GM21447 (cell line): ENCODE results near the gene RPS6KA5.
"Not testable (repeated sequence)": the region's sequence is repeated elsewhere in the genome, so short reads cannot be mapped to it uniquely, and the experiment has no call there.

Experiments
- ATAC-seq: cut with Tn5 transposase; IDR thresholded peaks from one replicate; pipeline ENCODE4 v1.9.1; 2021; ENCODE audit not compliant: unreplicated experiment

The RPS6KA5 gene

DNA sequence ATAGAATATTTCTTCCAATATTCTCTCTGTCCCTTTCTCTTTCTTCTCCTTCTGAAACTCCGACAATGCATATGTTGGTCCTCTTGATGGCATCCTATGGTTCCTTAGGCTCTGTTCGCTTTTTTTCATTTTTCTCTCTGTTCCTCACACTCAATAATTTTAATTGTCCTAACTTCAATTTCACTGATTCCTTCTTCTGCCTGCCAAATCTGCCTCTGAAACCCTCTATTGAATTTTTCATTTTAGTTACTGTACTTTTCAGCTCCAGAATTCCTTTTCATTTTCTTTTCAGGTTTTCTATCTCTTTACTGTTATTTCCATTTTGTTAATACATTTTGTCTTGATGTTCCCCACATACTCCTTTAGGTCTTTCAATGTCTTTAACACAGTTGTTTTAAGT is 177.2 kb downstream of the RPS6KA5 start:
- ATAC-seq: no peak

DNA sequence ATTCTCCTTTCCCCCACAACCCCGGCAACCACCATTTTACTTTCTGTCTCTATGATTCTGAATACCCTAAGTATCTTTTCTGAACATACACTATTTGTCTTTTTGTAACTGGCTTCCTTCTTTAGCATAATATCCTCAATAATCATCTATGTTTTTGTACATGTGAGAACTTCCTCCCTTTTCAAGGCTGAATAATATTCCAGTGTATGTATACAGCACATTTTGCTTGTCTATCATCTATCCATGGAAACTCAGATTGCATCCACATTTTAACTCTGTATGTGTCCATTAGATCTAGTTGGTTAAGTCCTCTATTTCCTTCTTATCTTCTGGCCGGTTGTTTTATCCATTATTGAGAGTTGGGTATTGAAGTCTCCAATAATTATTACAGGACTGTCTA is 180.2 kb downstream of the RPS6KA5 start:
- ATAC-seq: no peak

DNA sequence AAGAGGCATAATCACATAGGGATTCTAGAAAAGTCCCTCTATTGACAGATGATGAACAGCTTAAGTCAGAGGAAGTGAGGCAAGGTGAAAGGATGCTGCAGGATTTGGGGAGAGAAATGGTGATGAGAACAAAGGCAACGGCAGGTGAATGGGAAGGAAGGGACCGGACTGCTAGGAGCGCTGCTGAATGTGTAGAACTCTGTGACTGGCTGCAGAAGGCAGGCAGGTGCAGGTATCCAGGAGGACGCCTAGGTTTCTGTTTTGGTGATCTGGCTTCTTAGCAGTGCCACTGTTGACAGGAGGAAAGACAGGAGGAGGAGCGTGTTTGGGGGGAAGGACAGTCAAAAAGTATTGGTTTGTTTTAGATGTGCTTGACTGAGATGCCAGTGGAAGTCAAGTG is 185.8 kb downstream of the RPS6KA5 start:
- no peak for ATAC-seq

DNA sequence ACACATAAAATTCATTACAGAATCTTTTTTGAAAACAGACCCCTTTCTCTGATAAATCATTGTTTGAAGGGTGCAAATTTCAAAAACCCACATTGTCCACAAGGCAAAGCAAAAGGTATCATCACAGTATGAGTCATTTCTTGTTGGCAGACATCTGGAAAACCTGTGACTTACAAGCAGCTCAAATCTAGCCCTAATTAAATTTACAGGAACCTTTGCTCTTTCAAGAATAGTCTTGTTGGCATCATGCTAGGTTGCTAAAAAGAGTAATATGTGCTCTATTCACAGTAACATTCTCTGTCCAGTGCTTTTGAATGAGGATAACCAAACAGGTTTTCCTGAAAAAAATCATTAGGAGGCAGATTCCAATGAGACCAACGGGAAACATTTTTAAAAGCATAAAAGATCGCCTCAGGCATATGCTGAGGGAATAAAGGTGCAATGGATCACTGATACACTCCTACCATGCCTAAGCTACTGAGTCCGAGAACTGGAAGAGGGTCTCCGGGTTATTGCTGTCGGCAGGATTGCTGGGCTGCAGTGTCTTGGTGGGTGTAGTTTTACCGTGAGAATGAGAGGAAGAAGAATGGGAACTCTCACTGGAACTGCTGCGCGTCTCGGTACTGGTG is 188.7 kb downstream of the RPS6KA5 start:
- no peak for ATAC-seq

DNA sequence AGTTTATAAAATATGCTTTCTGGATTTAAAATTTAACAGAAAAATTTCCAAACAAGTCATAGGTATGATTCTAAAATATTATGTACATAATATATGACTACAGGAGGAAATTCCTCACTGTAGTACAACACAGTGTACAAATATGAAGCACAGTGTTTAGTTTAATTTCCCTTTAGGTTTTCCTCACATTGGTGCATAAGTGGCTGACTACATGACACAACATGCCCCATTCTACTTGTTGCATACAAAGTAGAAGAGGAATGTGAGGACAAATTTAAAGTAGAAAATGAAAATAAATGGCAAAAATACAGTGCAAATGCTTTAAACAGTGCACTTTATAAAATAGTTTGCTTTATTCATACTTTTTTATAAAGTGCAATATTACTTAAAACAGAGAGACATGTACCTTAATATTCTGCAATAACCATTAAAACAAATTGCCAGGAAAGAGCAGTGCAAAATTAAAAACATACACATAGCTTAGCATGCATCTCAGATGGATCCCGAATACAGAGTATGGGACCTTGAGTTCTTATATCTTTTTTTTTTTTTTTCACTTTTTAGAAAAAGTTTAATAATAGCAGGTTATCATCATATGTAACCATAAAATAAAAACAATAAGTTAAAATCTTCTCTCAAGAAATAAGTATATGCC is 189.4 kb downstream of the RPS6KA5 start:
- no peak for ATAC-seq

DNA sequence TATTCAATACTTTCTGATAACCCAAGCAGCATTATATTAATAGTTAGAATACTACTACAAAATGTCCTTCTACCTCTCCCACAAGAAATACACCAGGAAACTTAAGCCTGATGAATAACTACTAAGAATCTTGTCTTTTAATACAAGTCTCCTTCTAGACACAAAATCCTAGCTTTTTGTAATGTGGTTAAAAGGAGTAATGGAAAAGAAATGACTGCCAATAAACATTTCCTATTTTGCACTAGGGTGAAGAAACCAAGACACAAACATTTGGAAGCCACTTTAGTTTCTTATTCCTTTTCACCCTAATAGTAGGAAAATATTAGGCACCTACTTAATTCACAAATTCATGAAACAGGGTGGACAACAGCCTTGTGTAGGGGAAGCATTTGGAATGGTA is 192.9 kb downstream of the RPS6KA5 start:
- no peak for ATAC-seq

DNA sequence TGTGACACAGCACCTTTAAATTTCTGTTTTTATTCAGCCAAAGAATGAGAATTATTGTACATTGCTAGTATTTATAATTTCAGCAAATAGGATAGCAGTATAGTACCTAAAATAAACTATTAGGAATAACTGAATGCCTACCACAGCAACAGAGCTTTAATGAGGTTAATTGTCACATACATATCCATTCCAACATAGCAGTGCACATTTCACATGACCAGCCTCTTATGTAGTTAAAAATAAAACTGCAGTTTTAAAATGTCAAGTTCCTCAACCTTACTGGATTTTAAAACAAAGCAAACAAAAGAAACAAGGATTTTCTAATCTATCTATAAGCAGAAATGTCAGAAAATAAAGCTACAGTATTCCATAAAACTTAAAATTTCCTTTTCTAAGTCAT is 193.6 kb downstream of the RPS6KA5 start:
- ATAC-seq: no peak

DNA sequence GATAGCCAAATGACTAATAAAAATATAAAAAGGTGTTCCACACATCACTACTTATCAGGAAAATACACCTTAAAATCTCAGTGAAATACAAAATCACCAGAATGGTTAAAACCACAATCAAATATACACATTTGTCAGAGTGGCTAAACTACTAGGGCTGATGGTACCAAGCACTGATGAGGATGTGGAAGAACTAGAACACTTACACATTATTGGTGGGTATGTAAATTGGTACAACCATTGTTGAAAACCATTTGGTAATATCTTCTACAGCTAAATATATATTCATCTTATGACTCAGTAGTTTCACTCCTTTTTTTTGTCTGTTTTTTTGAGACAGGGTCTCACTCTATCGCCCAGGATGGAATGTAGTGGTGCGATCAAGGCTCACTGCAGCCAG is 195.7 kb downstream of the RPS6KA5 start:
- ATAC-seq: no peak

DNA sequence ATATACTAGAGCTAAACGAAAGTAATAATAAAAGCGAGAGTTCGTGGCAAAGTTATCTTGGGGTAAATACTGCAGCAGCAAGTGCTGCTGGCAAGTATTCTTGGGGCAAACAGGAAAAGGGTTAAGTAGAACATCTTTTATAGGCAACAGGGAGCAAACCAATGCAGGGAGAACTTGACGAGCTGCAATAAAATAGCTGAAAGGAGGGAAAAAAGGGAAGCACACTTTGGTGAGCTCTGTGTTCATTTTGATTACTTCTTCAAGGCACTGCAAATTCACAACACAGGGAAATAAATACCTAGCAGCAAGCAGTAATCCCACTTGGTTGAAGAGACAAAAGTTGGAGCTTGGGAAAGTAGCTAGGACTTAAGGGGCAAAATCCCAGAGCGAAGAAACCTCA is 201.9 kb downstream of the RPS6KA5 start:
- no peak for ATAC-seq

DNA sequence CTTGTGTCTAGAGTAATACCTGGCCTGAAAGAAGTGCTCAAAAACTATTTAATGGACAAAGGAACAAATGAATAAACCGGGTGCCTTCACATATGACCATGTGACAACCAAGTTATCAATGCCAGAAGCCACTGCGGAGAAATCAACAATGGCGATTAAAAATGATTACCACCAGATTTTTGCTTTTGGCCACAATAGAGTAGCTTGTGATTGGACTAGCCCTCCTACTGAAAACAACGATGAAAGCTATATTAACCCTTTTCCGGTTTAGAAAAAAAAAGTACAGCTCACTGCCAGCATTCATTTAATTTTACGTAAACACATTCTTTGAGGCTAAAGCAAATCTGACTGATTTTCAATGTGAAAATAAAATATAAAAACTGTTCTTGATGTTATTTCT is 202.6 kb downstream of the RPS6KA5 start:
- no peak for ATAC-seq

DNA sequence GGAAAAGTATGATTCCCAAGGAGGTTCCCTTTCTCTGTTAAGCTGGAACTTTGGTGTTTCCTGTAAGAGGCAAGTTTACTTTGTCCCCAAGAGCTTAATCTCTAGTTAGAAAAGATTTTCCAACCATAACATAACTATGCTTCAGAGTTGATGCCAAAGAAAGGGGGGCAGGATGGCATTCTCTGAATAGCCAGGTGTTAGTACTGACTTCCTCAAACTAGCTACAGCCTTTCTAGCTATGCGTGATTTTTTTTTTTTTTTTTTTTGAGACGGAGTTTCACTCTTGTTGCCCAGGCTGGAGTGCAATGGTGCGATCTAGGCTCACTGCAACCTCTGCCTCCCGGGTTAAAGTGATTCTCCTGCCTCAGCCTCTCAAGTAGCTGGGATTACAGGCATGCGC is 204.3 kb downstream of the RPS6KA5 start:
- not testable (repeated sequence) for ATAC-seq

DNA sequence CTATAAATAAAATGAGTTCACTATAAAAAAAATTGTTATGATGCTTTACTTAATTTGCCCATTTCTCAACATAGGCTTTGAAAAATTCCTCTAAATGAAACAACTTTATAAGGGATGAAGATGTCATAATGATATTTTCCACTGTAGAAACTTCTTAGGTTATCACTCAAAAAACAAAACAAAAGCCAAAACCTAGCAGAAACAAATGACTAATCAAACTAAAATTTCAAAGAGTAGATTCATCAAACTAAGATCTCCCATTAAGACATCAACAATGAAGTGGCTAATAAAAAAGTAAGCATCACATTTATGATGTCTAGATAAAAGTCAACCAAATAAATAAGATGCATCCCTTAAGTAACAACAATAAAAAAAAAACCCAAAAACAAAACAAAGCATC is 207.3 kb downstream of the RPS6KA5 start:
- ATAC-seq: no peak

DNA sequence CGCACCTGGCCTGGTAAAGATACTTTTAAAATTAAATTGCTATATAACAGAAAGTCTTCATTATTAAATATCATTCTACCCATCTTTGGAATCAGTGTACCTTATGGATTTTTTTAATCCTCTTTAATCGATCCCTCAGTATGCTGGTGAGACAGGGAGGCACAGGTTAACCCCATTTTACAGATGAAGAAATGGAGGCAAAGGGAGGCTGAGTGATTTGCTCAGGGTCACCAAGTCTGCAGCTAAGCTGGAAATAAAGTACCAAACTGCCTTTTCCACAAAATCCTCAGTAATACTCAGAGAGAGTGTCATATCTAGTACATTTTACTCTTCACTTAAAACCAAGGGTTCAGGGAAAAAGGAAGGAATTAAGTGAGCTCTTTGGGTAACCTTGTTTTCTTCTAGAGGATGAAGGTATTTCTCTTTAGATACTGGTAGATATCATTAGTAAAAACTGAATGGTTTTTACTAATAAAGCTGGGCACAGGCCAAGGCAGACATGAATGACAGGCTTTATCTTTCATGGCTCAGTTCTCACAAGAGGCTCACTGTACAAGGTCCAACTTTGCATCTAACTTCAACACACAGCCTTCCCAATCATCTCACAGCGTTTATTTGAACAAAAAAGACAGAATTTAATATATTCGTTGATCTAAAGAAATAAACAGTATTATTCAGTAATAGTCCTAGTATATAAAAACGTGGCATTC is 209.0 kb downstream of the RPS6KA5 start:
- no peak for ATAC-seq

DNA sequence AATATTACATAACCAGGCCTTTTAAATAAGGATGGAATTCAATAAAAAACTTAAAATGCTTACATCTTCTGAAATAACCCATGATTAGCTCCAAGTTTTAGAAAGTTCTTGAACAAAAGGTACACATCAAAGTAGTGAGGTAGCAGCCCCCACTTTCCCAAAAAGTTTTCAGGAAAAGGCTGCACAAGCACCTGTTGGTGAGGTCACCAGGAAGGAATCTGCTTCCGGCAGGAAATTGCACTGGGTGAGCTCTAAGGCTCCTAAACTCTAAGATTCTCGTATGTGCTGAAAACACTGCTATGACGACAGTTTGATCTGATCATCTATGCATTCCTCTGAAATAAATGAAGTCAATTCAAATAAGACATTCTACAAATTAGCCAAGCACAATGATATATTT is 210.0 kb downstream of the RPS6KA5 start:
- ATAC-seq: no peak

DNA sequence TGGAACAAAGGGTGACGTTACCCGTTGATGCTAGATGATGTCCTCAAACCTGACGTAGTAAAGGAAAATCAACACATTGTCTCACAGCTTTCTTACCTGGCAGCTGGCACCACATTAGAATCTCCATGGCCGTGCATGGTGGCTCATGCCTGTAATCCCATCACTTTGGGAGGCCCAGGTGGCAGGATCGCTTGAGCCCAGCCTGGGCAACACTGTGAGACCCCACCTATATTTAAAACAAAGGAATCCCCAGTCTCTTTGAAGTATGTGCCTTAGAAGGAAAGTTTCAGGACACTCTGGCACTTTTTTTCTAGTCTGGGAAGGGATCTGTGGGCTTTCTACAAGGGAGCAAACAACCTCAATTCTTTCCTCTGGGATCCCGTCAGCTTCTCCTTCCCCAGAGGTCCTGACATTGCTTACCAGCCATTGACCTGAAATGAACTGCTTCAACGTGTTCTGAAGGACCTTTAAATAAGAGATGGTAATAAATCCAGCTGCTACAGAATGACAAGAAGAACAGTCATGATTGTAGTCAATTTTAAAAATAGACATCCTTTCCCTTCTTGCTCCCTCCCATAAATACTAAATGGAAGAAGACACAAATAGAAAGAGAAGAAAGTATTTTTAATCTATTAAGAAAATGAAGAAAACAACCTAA is 210.5 kb downstream of the RPS6KA5 start:
- ATAC-seq: no peak

DNA sequence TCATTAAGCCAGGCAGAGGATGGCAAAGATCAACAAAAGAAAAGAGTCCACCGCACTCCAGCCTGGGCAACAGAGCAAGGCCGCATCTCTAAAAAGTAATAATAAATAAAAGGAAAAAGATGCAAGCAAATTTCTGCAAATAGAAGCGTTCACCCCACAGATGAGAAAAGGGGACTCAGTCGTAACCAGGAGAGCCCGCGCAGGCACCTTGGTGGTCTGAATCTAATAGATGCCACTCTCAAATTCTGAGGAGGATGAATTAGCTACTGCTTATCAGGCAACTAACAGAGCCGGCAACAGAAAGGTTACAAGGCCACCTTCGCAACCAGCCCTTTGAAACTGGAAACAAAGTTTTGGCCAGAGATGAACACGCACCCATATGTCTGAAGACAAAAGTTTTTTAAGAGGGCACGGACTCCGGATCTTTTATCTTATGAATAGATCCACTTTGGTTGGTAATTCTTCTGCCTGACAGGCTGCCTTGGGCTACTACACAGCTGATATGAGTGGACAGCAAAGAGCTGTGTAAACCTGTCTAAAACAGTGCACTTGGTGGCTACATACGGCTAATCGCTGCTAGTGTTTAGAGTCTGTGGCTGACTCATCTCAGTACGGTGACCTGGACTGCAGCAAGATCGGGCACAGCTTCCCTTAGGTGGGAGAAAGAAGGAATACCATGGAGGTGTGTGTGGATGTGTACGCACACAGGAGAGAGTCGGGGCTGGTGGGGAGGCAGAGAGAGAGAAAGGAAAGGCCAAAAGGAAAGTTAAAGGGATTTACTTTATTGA is 211.3 kb downstream of the RPS6KA5 start:
- no peak for ATAC-seq

DNA sequence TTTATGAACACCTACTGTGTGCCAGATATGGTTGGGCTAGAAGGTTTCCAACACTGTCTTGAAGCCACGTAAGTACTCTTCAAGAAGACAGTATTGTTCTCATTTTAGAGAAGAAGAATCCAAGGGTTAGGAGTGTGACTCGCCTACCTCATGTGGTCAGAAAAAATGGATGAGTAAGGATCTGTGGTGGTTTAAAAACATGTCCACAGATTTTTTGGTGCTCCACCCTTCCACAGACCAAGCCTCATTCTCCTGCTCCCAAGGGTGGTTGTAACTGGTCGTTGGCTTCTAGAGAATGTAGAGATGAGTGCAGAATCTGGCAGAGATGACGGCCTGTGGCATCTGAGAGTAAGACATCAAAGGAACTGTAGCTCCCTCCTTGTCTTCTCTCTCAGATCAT is 213.9 kb downstream of the RPS6KA5 start:
- ATAC-seq: no peak

DNA sequence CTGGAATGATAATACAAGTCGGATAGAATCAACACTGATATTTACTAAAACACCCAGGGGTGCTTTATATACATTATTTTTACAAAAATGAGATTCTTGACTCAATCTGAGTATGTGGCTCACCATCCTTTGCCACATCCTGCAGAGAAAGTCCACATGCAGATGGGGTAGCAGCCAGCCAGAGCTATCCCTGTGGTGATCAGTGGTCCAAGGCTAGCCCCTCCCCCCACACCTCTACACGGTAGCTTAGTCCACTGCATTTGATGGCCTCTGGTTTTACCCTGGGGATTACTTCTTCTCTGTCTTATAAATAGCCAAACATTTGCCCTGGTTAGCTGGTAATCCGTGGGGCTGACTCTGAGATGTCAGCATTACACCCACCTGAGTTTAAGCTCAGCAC is 216.1 kb downstream of the RPS6KA5 start:
- no peak for ATAC-seq

DNA sequence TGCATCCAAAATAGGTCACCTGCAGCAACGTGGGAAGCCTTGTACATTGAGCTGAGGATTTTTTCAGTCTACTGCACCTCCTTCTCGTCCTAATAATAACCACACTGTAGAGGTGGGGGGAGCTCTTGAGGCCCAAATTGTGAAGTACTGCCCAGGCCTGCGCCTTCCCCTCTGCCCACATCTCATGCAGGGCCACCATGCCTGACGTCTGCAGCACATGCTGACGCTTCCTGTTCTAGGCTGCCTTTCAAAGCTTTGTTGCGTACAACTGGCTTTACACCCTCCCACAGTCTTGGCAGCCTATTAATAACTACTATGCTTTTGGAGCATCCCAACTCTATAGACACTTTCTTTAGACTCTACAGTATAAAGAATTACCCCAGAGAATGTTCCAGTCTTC is 217.7 kb downstream of the RPS6KA5 start:
- no peak for ATAC-seq

DNA sequence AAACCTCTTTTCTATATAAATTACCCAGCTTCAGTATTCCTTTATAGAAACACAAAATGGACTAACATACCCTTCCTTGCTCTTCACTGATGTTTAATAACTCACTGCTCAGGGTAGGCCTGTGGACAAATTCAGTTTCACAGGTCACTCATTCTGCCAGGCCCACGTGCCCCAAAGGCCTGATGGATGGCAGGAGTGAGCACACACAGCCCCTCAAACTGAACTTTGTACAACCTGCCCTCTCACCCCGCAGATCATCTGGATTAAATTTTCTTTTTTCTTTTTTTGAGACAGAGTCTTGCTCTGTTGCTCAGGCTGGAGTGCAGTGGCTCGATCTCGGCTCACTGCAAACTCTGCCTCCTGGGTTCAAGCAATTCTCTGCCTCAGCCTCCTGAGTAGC is 219.8 kb downstream of the RPS6KA5 start:
- ATAC-seq: not testable (repeated sequence)

DNA sequence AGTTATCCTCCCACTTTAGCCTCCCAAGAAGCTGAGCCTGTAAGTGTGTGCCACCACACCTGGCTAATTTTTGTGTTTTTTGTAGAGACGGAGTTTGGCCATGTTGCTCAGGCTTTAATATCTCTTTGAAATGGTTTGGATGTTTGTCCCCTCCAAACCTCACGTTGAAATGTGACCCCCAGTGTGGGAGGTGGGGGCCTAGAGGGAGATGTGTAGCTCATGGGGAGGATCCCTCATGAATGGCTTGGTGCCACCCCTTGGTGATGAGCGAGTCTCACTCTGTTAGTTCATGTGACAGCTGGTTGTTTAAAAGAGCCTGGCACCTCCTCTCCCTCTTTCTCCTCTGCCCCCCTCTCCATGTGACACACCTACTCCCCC is 220.6 kb downstream of the RPS6KA5 start:
- ATAC-seq: no peak
